Endodermal cell (in vitro differentiated cells): ENCODE data around the gene XPO4. TPM values are rescaled to one million over a fixed set of nuclear protein-coding genes. Genes with fewer than 3 reads are reported as not detected.

Source experiments
- DNase-seq: peaks from one replicate; pipeline ENCODE4 v3.0.0-alpha.2; 2017
- H3K27ac ChIP-seq: 2 replicates; pipeline ENCODE4 v1.5.1; 2013; ENCODE audit warnings: mild to moderate bottlenecking, low read depth, low read length, moderate library complexity
- H3K27me3 ChIP-seq: 2 replicates; pipeline ENCODE4 v1.6.1; 2013; ENCODE audit warnings: mild to moderate bottlenecking, low read length, moderate library complexity; ENCODE audit not compliant: insufficient read depth, control insufficient read depth, poor library complexity, severe bottlenecking
- H3K36me3 ChIP-seq: 2 replicates; pipeline ENCODE4 v1.7.0; 2013; ENCODE audit warnings: mild to moderate bottlenecking, low read length, moderate library complexity; ENCODE audit not compliant: control insufficient read depth, insufficient read depth
- H3K4me1 ChIP-seq: one replicate; pipeline ENCODE4 v1.7.0; 2013; ENCODE audit warnings: low read length; ENCODE audit not compliant: control insufficient read depth, insufficient read depth
- H3K4me3 ChIP-seq: 2 replicates; pipeline ENCODE4 v1.5.1; 2013; ENCODE audit warnings: mild to moderate bottlenecking, low read length, moderate library complexity
- H3K9ac ChIP-seq: 2 replicates; pipeline ENCODE4 v1.6.1; 2013; ENCODE audit warnings: mild to moderate bottlenecking, low read length, moderate library complexity; ENCODE audit not compliant: poor library complexity, severe bottlenecking; ENCODE audit errors: extremely low read depth
- H3K9me3 ChIP-seq: 2 replicates; pipeline ENCODE4 v1.6.1; 2013; ENCODE audit warnings: mild to moderate bottlenecking, low read length, moderate library complexity; ENCODE audit not compliant: control insufficient read depth
- H3K27ac Mint-ChIP-seq: 2 replicates; pipeline ENCODE4 v1.8.0; 2020; ENCODE audit warnings: mixed read lengths
- H3K27me3 Mint-ChIP-seq: 2 replicates; pipeline ENCODE4 v1.8.0; 2021; ENCODE audit warnings: mild to moderate bottlenecking, mixed read lengths; ENCODE audit not compliant: insufficient read depth
- H3K36me3 Mint-ChIP-seq: 2 replicates; pipeline ENCODE4 v1.8.0; 2020; ENCODE audit warnings: low read depth, mixed read lengths
- H3K4me1 Mint-ChIP-seq: 2 replicates; pipeline ENCODE4 v1.8.0; 2020; ENCODE audit warnings: mixed read lengths
- H3K4me3 Mint-ChIP-seq: 2 replicates; pipeline ENCODE4 v1.8.0; 2020; ENCODE audit warnings: mild to moderate bottlenecking, moderate library complexity, mixed read lengths
- H3K9me3 Mint-ChIP-seq: 2 replicates; pipeline ENCODE4 v1.8.0; 2020; ENCODE audit warnings: mild to moderate bottlenecking, mixed read lengths
- WGBS, 2 experiments: methylation state at CpG; one replicate each; pipeline versions ENCODE4 v1.1.5 to v1.1.7; 2013; ENCODE audit warnings: missing lambda C conversion rate in 2 of 2, mixed read lengths in 1 of 2; ENCODE audit not compliant: insufficient coverage in 1 of 2, insufficient read length in 1 of 2; 5-methylcytosine and 5-hydroxymethylcytosine counted together
- total RNA-seq, 2 donors: library from RNA; stranded (reverse); fragmentation: NEBNext Ultra II Directional in 1 of 2; extraction: Animal tissue kit (Norgen Biotek cat#: 25700) in 1 of 2; gene quantifications; 2 replicates in 1 of 2; 3 replicates in 1 of 2; pipeline ENCODE4 v1.2.1, GENCODE V29; 2021
- TF ChIP-seq, protein P1 (sequence below): fragments of 200-600 bp; sonication (generic); conservative IDR thresholded peaks from 2 replicates; pipeline ENCODE4 v1.5.0; 2021; ENCODE audit warnings: antibody characterized with exemption, mild to moderate bottlenecking

Gene XPO4
- total RNA-seq, 2 donors from 2014 or later: 28.8 to 32.0 TPM

DNA sequence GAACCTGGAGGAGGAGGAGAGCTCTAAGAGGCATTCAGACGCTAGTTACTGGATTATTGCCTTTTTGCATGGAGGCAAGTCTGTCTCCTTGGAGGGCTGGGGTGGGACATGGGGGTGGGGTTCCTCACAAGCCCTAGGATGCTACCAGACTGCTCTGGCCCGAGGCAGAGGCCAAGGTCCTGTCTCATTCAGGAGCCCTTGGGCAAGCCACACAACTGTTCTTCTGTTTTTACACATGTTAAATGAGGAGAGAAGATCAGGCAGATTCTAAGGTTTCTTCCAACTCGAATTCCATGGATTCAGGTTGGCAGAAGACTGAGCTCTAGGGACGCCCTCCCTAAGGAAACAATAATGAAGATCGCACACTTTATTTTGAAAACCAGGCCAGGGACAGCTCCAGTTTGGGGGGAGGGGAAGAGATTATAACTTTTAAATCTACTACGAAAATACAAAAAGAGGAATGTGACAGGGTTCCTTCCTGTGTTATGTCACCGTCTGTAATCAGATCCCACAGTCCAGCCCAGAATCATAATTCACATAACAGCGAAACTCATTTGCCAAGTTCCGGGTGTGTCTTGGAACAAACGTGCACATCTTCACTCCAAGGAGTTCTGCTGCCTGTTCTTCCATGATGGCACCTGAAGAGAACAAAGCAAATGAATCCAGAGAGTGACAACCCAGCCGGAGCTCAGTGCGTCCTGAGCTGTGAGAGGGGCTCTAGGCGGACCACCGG, 173.8 kb downstream of the XPO4 start:
- DNase-seq: no peak
- H3K36me3 Mint-ChIP-seq: peaks cover 2% of the 10 kb centered on the region
- Histone ChIP-seq H3K36me3 (no peaks in the 10 kb centered on the region), H3K4me1 (no peaks in the 10 kb centered on the region), H3K27me3 (no peaks in the 10 kb centered on the region), H3K4me3 (no peak overlapping the region), H3K9ac (no peak overlapping the region), H3K27ac (no peak overlapping the region), H3K9me3 (no peaks in the 10 kb centered on the region)
- H3K9me3 Mint-ChIP-seq: no peaks in the 10 kb centered on the region
- no peak overlapping the region for H3K4me3 Mint-ChIP-seq
- TF ChIP-seq, protein P1, sequence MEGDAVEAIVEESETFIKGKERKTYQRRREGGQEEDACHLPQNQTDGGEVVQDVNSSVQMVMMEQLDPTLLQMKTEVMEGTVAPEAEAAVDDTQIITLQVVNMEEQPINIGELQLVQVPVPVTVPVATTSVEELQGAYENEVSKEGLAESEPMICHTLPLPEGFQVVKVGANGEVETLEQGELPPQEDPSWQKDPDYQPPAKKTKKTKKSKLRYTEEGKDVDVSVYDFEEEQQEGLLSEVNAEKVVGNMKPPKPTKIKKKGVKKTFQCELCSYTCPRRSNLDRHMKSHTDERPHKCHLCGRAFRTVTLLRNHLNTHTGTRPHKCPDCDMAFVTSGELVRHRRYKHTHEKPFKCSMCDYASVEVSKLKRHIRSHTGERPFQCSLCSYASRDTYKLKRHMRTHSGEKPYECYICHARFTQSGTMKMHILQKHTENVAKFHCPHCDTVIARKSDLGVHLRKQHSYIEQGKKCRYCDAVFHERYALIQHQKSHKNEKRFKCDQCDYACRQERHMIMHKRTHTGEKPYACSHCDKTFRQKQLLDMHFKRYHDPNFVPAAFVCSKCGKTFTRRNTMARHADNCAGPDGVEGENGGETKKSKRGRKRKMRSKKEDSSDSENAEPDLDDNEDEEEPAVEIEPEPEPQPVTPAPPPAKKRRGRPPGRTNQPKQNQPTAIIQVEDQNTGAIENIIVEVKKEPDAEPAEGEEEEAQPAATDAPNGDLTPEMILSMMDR: no peak
- WGBS, 2 experiments: 94 to 99% methylated on average over 8 to 14 of the region's 14 CpGs
- H3K27me3 Mint-ChIP-seq: peaks cover 6% of the 10 kb centered on the region
- H3K27ac Mint-ChIP-seq: no peak overlapping the region
- no peaks in the 10 kb centered on the region for H3K4me1 Mint-ChIP-seq

DNA sequence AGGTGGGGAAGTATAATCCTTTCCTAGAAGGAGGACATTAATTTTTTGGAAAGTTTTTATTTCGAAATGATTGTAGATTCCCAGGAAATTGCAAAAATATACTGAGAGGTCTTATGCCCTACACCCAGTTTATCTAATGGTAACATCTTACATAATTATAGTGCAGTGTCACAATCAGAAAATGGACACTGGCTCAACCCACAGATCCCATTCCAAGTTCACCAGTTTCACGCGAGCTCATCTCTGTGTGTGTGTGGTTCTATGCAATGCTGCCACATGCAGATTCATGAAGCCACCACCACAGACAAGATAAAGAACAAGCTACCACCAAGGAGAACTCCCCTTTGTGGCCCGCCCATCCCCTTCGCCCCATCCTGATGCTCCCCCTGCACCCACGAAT, 174.7 kb downstream of the XPO4 start:
- H3K27ac ChIP-seq: no peak overlapping the region
- H3K4me1 Mint-ChIP-seq: no peaks in the 10 kb centered on the region
- H3K27me3 ChIP-seq: no peaks in the 10 kb centered on the region
- H3K36me3 Mint-ChIP-seq: peaks cover 2% of the 10 kb centered on the region
- no peak overlapping the region for H3K4me3 ChIP-seq
- H3K27me3 Mint-ChIP-seq: peaks cover 6% of the 10 kb centered on the region
- H3K27ac Mint-ChIP-seq: no peak overlapping the region
- TF ChIP-seq, protein P1: no peak
- no peak for DNase-seq
- H3K4me1 ChIP-seq: no peaks in the 10 kb centered on the region
- no peak overlapping the region for H3K4me3 Mint-ChIP-seq
- H3K36me3 ChIP-seq: no peaks in the 10 kb centered on the region
- H3K9me3 Mint-ChIP-seq: no peaks in the 10 kb centered on the region
- 86 to 98% methylated on average over 4 to 6 of the region's 6 CpGs for WGBS, 2 experiments
- H3K9me3 ChIP-seq: no peaks in the 10 kb centered on the region
- H3K9ac ChIP-seq: no peak overlapping the region

Other genes starting within 250 kb of the XPO4 start
- gene IL17D, start 199.0 kb downstream of the XPO4 start, total RNA-seq: under 1 TPM; 0.33 to 0.88 TPM
- gene EEF1AKMT1, start 128.8 kb downstream of the XPO4 start, total RNA-seq: 1 to 10 TPM; 7.6 to 8.1 TPM
- 10 to 100 TPM; 26.2 to 35.4 TPM for gene LATS2, start 158.8 kb upstream of the XPO4 start, total RNA-seq
- gene SAP18, start 237.4 kb upstream of the XPO4 start, total RNA-seq: 100 to 1,000 TPM; 248 to 294 TPM